Measurements from ENCODE around the gene SRD5A1. TPM values are rescaled to one million over a fixed set of nuclear protein-coding genes. Genes with fewer than 3 reads are reported as not detected.

SRD5A1 gene
- total and polyA plus RNA-seq, 12 donors: 1.6 to 15.0 (median 6.7) TPM

DNA sequence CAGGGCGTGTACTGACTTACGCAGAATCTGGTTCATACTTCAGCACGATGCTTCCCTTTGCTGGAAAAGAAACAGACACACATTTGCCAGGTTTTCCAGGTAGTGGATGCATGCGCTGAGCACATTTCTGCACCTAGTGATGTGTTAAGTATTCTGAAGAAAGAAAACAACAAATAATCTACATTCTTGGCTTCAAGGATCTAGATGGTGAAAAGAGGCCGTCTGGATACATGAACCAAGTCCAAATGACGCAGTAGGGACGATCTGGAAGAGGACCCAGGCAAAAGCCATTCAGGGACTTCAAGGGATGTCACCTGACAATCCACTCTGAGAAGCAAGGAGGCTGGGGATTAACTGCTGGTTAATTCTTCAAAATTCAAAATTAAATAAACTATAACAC, 30.8 kb upstream of the SRD5A1 start:
- intact Hi-C loops (cut with DNase I): no loop called here
- H3K9me3 ChIP-seq (replicated peaks in 1 of 3): no peaks in the 10 kb centered on the region
- peaks cover 0 to 88% of the 10 kb centered on the region in 2 donors for H3K36me3 ChIP-seq (replicated peaks in 1 of 2)
- no peak for TF ChIP-seq POLR2A (IDR thresholded peaks at IDR 0.05)
- TF ChIP-seq, protein P1, sequence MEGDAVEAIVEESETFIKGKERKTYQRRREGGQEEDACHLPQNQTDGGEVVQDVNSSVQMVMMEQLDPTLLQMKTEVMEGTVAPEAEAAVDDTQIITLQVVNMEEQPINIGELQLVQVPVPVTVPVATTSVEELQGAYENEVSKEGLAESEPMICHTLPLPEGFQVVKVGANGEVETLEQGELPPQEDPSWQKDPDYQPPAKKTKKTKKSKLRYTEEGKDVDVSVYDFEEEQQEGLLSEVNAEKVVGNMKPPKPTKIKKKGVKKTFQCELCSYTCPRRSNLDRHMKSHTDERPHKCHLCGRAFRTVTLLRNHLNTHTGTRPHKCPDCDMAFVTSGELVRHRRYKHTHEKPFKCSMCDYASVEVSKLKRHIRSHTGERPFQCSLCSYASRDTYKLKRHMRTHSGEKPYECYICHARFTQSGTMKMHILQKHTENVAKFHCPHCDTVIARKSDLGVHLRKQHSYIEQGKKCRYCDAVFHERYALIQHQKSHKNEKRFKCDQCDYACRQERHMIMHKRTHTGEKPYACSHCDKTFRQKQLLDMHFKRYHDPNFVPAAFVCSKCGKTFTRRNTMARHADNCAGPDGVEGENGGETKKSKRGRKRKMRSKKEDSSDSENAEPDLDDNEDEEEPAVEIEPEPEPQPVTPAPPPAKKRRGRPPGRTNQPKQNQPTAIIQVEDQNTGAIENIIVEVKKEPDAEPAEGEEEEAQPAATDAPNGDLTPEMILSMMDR (IDR thresholded peaks at IDR 0.05): no peak
- 80 to 95% (median 90%) methylated on average over 7 of the region's 7 CpGs for WGBS, 4 donors
- H3K27ac ChIP-seq: no peak overlapping the region
- no peaks in the 10 kb centered on the region for H3K27me3 ChIP-seq
- no peak overlapping the region for H3K4me3 ChIP-seq
- no peak for DNase-seq
- H3K4me1 ChIP-seq (replicated peaks in 1 of 2): no peaks in the 10 kb centered on the region

DNA sequence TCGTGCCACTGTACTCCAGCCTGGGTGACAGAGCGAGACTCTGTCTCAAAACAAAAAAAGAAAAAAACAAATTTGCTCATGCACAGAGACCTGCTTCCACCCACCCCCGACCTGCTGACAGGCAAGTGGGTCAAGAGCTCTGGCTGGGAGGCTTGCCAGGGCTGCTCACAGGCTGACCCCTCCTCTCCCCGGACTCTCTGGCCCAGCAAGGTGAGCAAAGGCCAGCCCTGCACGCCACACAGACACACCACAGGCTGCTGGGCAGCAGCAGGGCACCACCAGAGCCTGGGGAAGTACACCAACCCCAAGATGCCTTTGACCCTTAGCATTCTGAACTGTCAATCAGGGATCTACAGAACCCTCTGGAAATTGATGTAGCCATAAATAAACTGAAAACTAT, 29.6 kb upstream of the SRD5A1 start:
- DNase-seq: peak in 2 of 7 donors; percentile 31 to 53
- Histone ChIP-seq H3K9me3 (replicated peaks in 1 of 3) (no peaks in the 10 kb centered on the region), H3K27me3 (no peaks in the 10 kb centered on the region), H3K27ac (no peak overlapping the region), H3K36me3 (replicated peaks in 1 of 2) (peaks cover 0 to 96% of the 10 kb centered on the region in 2 donors), H3K4me3 (no peak overlapping the region), H3K4me1 (replicated peaks in 1 of 2) (no peaks in the 10 kb centered on the region)
- TF ChIP-seq, protein P1 (IDR thresholded peaks at IDR 0.05): no peak
- TF ChIP-seq POLR2A (IDR thresholded peaks at IDR 0.05): no peak
- intact Hi-C loops (cut with DNase I): no loop called here
- 67 to 70% (median 69%) methylated on average over 4 to 5 of the region's 5 CpGs for WGBS, 4 donors

DNA sequence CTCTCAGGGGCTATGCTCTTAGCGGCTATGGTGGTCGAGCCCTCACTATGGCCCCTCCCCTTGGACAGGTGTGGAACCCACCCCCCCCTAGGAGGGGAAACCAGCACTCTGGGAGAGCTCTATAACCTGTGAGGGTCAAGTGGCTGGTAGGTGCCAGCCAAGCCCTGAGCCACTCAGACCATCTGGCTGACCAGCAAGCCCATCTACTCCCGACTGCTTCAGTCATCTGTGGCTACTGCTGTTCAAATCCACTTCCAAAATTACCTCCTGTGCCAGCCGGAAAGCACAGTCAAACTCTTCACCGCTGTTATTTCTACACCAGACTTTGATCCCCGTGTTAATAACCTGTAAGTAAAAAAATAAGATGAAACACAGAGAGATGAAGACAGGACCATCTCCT, 28.9 kb upstream of the SRD5A1 start:
- Histone ChIP-seq H3K4me1 (replicated peaks in 1 of 2) (no peaks in the 10 kb centered on the region), H3K27me3 (no peaks in the 10 kb centered on the region), H3K9me3 (replicated peaks in 1 of 3) (no peaks in the 10 kb centered on the region), H3K36me3 (replicated peaks in 1 of 2) (peaks cover 0 to 96% of the 10 kb centered on the region in 2 donors), H3K4me3 (no peak overlapping the region), H3K27ac (no peak overlapping the region)
- intact Hi-C loops (cut with DNase I): no loop called here
- no peak for DNase-seq
- TF ChIP-seq POLR2A (IDR thresholded peaks at IDR 0.05): no peak
- TF ChIP-seq, protein P1 (IDR thresholded peaks at IDR 0.05): no peak
- 94 to 98% (median 97%) methylated on average over 6 of the region's 6 CpGs for WGBS, 4 donors

DNA sequence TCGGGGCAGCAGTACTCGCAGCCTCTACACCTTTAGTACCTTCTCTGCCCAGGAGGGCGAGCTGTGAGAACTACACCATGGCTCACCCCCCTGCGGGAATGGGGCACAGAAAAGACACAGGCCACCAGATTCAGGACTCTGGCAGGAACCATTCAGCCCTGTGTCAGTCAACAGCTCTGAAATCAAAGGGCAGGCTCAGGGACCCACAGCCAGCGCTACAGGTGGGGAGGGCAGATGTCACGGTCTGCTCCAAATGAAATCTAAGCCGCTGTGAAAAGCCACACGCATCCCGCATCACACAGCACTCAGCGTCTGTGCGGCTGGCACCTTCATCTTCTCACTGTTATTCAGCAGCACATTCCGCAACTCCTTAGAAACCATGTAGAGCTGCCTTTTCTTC, 28.3 kb upstream of the SRD5A1 start:
- Histone ChIP-seq H3K4me1 (replicated peaks in 1 of 2) (no peaks in the 10 kb centered on the region), H3K27ac (no peak overlapping the region), H3K36me3 (replicated peaks in 1 of 2) (peaks cover 0 to 96% of the 10 kb centered on the region in 2 donors), H3K27me3 (no peaks in the 10 kb centered on the region), H3K4me3 (no peak overlapping the region), H3K9me3 (replicated peaks in 1 of 3) (no peaks in the 10 kb centered on the region)
- DNase-seq: no peak
- TF ChIP-seq POLR2A (IDR thresholded peaks at IDR 0.05): no peak
- TF ChIP-seq, protein P1 (IDR thresholded peaks at IDR 0.05): no peak
- intact Hi-C loops (cut with DNase I): no loop called here
- WGBS, 4 donors: 96 to 98% (median 97%) methylated on average over 12 of the region's 12 CpGs

Data from adrenal gland (tissue), 12 donors.